Uterus (tissue), 4 donors: Measurements from ENCODE around the gene MTHFD2. TPM values are rescaled to one million over a fixed set of nuclear protein-coding genes. Genes with fewer than 3 reads are reported as not detected.

Source experiments
- DNase-seq, 2 donors: peaks; one replicate each; pipeline ENCODE4 v3.0.0-alpha.2; 2019 to 2020
- H3K27ac ChIP-seq, 2 donors: fragments of 200-600 bp; sonication (generic); 1 replicate in 1 of 2; 2 replicates in 1 of 2; pipeline ENCODE4 v1.5.1; 2016 to 2018
- H3K27me3 ChIP-seq, 2 donors: fragments of 200-600 bp; sonication (generic); one replicate each; pipeline ENCODE4 v1.5.1; 2018 to 2019; ENCODE audit warnings: control low read depth in 1 of 2
- H3K36me3 ChIP-seq, 2 donors: fragments of 200-600 bp; sonication (generic); one replicate each; pipeline ENCODE4 v1.5.1; 2019; ENCODE audit warnings: control low read depth in 1 of 2
- H3K4me1 ChIP-seq, 2 donors: fragments of 200-600 bp; sonication (generic); one replicate each; pipeline ENCODE4 v1.5.1; 2018 to 2019; ENCODE audit warnings: control low read depth in 1 of 2
- H3K4me3 ChIP-seq, 2 donors: fragments of 200-600 bp; sonication (generic); 1 replicate in 1 of 2; 2 replicates in 1 of 2; pipeline ENCODE4 v1.5.1; 2018 to 2019; ENCODE audit warnings: mild to moderate bottlenecking in 1 of 2
- H3K9me3 ChIP-seq, 2 donors: fragments of 200-600 bp; sonication (generic); one replicate each; pipeline ENCODE4 v1.5.1; 2019; ENCODE audit warnings: control low read depth in 1 of 2
- CTCF ChIP-seq, 4 experiments: fragments of 200-600 bp in 2 of 4; fragments of 450-650 bp in 2 of 4; sonication (generic) in 2 of 4; IDR thresholded peaks; one replicate each; pipeline ENCODE4 v1.5.1; 2016 to 2019; ENCODE audit warnings: antibody characterized with exemption in 4 of 4, mild to moderate bottlenecking in 2 of 4, moderate library complexity in 1 of 4
- POLR2A ChIP-seq, 2 donors: fragments of 450-650 bp; IDR thresholded peaks; one replicate each; pipeline ENCODE4 v1.6.1; 2016; ENCODE audit warnings: antibody characterized with exemption in 2 of 2, mild to moderate bottlenecking in 1 of 2, moderate library complexity in 1 of 2
- intact Hi-C: fragments of 100-400 bp; cut with DNase I; formaldehyde crosslinking; loops from one replicate; pipeline ENCODE4 v1.15.1; 2023; ENCODE audit warnings: low total_unique reads
- total RNA-seq, 4 donors: library from RNA; depleted of rRNA in 3 of 4; stranded (reverse); fragments of >200 nt in 3 of 4; gene quantifications; one replicate each; pipeline versions ENCODE4 v1.1.0 to v1.2.4, GENCODE V29; 2014 to 2023
- donor health status: DM: yes; HTN: yes; CAD: no.

MTHFD2 gene
- 10 to 100 TPM; 32.0 to 55.5 (median 42.3) TPM for total RNA-seq

GRCh38 chr2:74198461-74199274, at the start of gene MTHFD2:
Gene MTHFD2 (plus strand): TSS chr2:74198615. CDS start chr2:74198642, 27 bp downstream.
- H3K4me3 ChIP-seq, result peak within 1 kb of the TSS; percentile 58 to 64
- TF ChIP-seq CTCF (IDR thresholded peaks at IDR 0.05), result peak; percentile 63 to 88 (median 77)
- TF ChIP-seq POLR2A (IDR thresholded peaks at IDR 0.05), result peak; percentile 29 to 59
- H3K4me1 ChIP-seq, result peaks cover 0 to 7% of the 10 kb centered on the region in 2 donors
- H3K27ac ChIP-seq, result peak within 1 kb of the TSS; percentile 88 to 91
- DNase-seq, result peak; percentile 86 to 88
- intact Hi-C loops, result no loop called here
- no peaks in the 10 kb centered on the region for H3K36me3 ChIP-seq
- no peaks in the 10 kb centered on the region for H3K9me3 ChIP-seq
- no peaks in the 10 kb centered on the region for H3K27me3 ChIP-seq

- intact Hi-C loops, result no loop called here
- H3K36me3 ChIP-seq, result no peaks in the 10 kb centered on the region
- H3K4me3 ChIP-seq, result no peak overlapping the region
- no peaks in the 10 kb centered on the region for H3K27me3 ChIP-seq
- no peaks in the 10 kb centered on the region for H3K9me3 ChIP-seq
- H3K27ac ChIP-seq, result no peak overlapping the region
- no peak for DNase-seq
- H3K4me1 ChIP-seq, result peaks cover 0 to 14% of the 10 kb centered on the region in 2 donors
- TF ChIP-seq POLR2A (IDR thresholded peaks at IDR 0.05) (no peak), CTCF (IDR thresholded peaks at IDR 0.05) (no peak)
These were observed 49.2 kb upstream of the MTHFD2 start for GRCh38 chr2:74149247-74149525.

- Histone ChIP-seq H3K27me3 (no peaks in the 10 kb centered on the region), H3K36me3 (no peaks in the 10 kb centered on the region), H3K4me3 (no peak overlapping the region), H3K4me1 (peaks cover 0 to 14% of the 10 kb centered on the region in 2 donors), H3K27ac (no peak overlapping the region), H3K9me3 (no peaks in the 10 kb centered on the region)
- intact Hi-C loops, result no loop called here
- DNase-seq, result no peak
- no peak for TF ChIP-seq CTCF (IDR thresholded peaks at IDR 0.05)
- TF ChIP-seq POLR2A (IDR thresholded peaks at IDR 0.05), result no peak
These were observed 48.7 kb upstream of the MTHFD2 start for GRCh38 chr2:74149570-74150319.

- DNase-seq, result no peak
- Histone ChIP-seq H3K9me3 (no peaks in the 10 kb centered on the region), H3K27ac (no peak overlapping the region), H3K4me1 (peaks cover 0 to 4% of the 10 kb centered on the region in 2 donors), H3K4me3 (no peak overlapping the region), H3K27me3 (no peaks in the 10 kb centered on the region), H3K36me3 (no peaks in the 10 kb centered on the region)
- TF ChIP-seq CTCF (IDR thresholded peaks at IDR 0.05) (no peak), POLR2A (IDR thresholded peaks at IDR 0.05) (no peak)
- intact Hi-C loops, result no loop called here
These were observed 45.5 kb upstream of the MTHFD2 start for GRCh38 chr2:74152954-74153353.

- no peak overlapping the region for H3K4me3 ChIP-seq
- no peaks in the 10 kb centered on the region for H3K4me1 ChIP-seq
- H3K27ac ChIP-seq, result no peak overlapping the region
- TF ChIP-seq POLR2A (IDR thresholded peaks at IDR 0.05), result no peak
- TF ChIP-seq CTCF (IDR thresholded peaks at IDR 0.05), result no peak
- H3K27me3 ChIP-seq, result no peaks in the 10 kb centered on the region
- no peaks in the 10 kb centered on the region for H3K36me3 ChIP-seq
- no peaks in the 10 kb centered on the region for H3K9me3 ChIP-seq
- intact Hi-C loops, result no loop called here
- no peak for DNase-seq
These were observed 42.6 kb upstream of the MTHFD2 start for GRCh38 chr2:74155830-74156229.
